CD4-positive, alpha-beta T cell (primary cell): Measurements from ENCODE around the gene TNRC18. TPM values are rescaled to one million over a fixed set of nuclear protein-coding genes. Genes with fewer than 3 reads are reported as not detected.

ENCODE experiments used
- ATAC-seq: fragments of 200-7000 bp; cut with Tn5 transposase; one replicate; pipeline ENCODE4 v1.10.0; 2022; ENCODE audit warnings: mild to moderate bottlenecking; ENCODE audit not compliant: poor library complexity
- CTCF ChIA-PET: fragments of 350-600 bp; sonication (Branson Sonifier 250); formaldehyde crosslinking; loops from one replicate; lab custom pipeline; 2021; ENCODE audit warnings: antibody characterized with exemption, inconsistent platforms; lab: Charles Lee
- POLR2A ChIA-PET: fragments of 350-600 bp; sonication (Branson Sonifier 250); formaldehyde crosslinking; loops from one replicate; lab custom pipeline; 2021; ENCODE audit warnings: antibody characterized with exemption, inconsistent platforms; lab: Charles Lee
- DNase-seq, 14 experiments: peaks; one replicate each; pipeline ENCODE4 v3.0.0-alpha.2; 2013 to 2020; ENCODE audit warnings: mixed read lengths in 2 of 14
- H3K27ac ChIP-seq, 2 donors: one replicate each; pipeline versions ENCODE4 v1.5.1 to v1.7.0; 2013; ENCODE audit warnings: low read length in 2 of 2, low read depth in 1 of 2, mild to moderate bottlenecking in 1 of 2
- H3K27me3 ChIP-seq, 2 experiments: 1 replicate in 1 of 2; 2 replicates in 1 of 2; pipeline versions ENCODE4 v1.6.1 to v1.7.0; 2013; ENCODE audit warnings: low read length in 2 of 2, control low read depth in 1 of 2, mild to moderate bottlenecking in 1 of 2, moderate library complexity in 1 of 2; ENCODE audit not compliant: insufficient read depth in 2 of 2, control insufficient read depth in 1 of 2
- H3K36me3 ChIP-seq: one replicate; pipeline ENCODE4 v1.6.1; 2013; ENCODE audit warnings: low read length, control low read depth; ENCODE audit not compliant: insufficient read depth
- H3K4me1 ChIP-seq: one replicate; pipeline ENCODE4 v1.6.1; 2013; ENCODE audit warnings: low read length, control low read depth; ENCODE audit not compliant: insufficient read depth
- H3K4me3 ChIP-seq: one replicate; pipeline ENCODE4 v1.5.1; 2013; ENCODE audit warnings: mild to moderate bottlenecking, low read length, moderate library complexity
- H3K9me3 ChIP-seq, 2 experiments: 1 replicate in 1 of 2; 2 replicates in 1 of 2; pipeline versions ENCODE4 v1.6.1 to v1.7.0; 2013; ENCODE audit warnings: low read length in 2 of 2, mild to moderate bottlenecking in 2 of 2, control low read depth in 1 of 2, moderate library complexity in 1 of 2; ENCODE audit not compliant: control insufficient read depth in 1 of 2, insufficient read depth in 1 of 2
- H3K27ac Mint-ChIP-seq: one replicate; pipeline ENCODE4 v1.8.0; 2020; ENCODE audit warnings: mixed read lengths
- H3K27me3 Mint-ChIP-seq: one replicate; pipeline ENCODE4 v1.8.0; 2021; ENCODE audit warnings: mixed read lengths
- H3K36me3 Mint-ChIP-seq: one replicate; pipeline ENCODE4 v1.8.0; 2021; ENCODE audit warnings: low read depth, mixed read lengths
- H3K4me1 Mint-ChIP-seq: one replicate; pipeline ENCODE4 v1.8.0; 2021; ENCODE audit warnings: low read depth, mixed read lengths
- H3K4me3 Mint-ChIP-seq: one replicate; pipeline ENCODE4 v1.8.0; 2020; ENCODE audit warnings: mild to moderate bottlenecking, mixed read lengths
- H3K9me3 Mint-ChIP-seq: one replicate; pipeline ENCODE4 v1.8.0; 2020; ENCODE audit warnings: mixed read lengths
- intact Hi-C, 2 experiments: fragments of 100-400 bp; cut with DNase I in 1 of 2; cut with micrococcal nuclease in 1 of 2; formaldehyde crosslinking; loops; one replicate each; pipeline versions ENCODE4 v1.15.1 to v1.9.0; 2023 to 2025; cut with DNase I, micrococcal nuclease
- total RNA-seq, 174 experiments: library from RNA in 2 of 174; stranded (reverse) in 2 of 174; gene quantifications; one replicate each; pipeline ENCODE4 v1.2.3 and lab custom pipeline; 2021 to 2026
- TF ChIP-seq, protein P1 (sequence below): fragments of 200-600 bp; IDR thresholded peaks from one replicate; pipeline ENCODE4 v1.8.0; 2022; ENCODE audit warnings: antibody characterized with exemption, mild to moderate bottlenecking

The TNRC18 gene
- total RNA-seq, 2 experiments from 2014 or later: 69.9 TPM

GRCh38 chr7:5351507-5352265 lies 71.9 kb downstream of the TNRC18 start:
- Histone ChIP-seq H3K27me3 (no peaks in the 10 kb centered on the region), H3K9me3 (no peaks in the 10 kb centered on the region), H3K4me1 (peaks cover 6% of the 10 kb centered on the region), H3K27ac (no peak overlapping the region), H3K36me3 (peaks cover 62% of the 10 kb centered on the region), H3K4me3 (no peak overlapping the region)
- ChIA-PET CTCF (interaction anchor here (0.5 kb wide), 1 partner anchor 13 kb away, joined by 4 read pairs; no protein-coding TSS in a partner anchor), POLR2A (interaction anchor here (0.5 to 0.6 kb wide), 2 partner anchors 373 to 918 kb away, joined by 3 read pairs; no protein-coding TSS in a partner anchor)
- intact Hi-C loops: no loop called here
- TF ChIP-seq, protein P1, sequence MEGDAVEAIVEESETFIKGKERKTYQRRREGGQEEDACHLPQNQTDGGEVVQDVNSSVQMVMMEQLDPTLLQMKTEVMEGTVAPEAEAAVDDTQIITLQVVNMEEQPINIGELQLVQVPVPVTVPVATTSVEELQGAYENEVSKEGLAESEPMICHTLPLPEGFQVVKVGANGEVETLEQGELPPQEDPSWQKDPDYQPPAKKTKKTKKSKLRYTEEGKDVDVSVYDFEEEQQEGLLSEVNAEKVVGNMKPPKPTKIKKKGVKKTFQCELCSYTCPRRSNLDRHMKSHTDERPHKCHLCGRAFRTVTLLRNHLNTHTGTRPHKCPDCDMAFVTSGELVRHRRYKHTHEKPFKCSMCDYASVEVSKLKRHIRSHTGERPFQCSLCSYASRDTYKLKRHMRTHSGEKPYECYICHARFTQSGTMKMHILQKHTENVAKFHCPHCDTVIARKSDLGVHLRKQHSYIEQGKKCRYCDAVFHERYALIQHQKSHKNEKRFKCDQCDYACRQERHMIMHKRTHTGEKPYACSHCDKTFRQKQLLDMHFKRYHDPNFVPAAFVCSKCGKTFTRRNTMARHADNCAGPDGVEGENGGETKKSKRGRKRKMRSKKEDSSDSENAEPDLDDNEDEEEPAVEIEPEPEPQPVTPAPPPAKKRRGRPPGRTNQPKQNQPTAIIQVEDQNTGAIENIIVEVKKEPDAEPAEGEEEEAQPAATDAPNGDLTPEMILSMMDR: no peak
- H3K9me3 Mint-ChIP-seq: no peaks in the 10 kb centered on the region
- no peak overlapping the region for H3K4me3 Mint-ChIP-seq
- peaks cover 13% of the 10 kb centered on the region for H3K4me1 Mint-ChIP-seq
- H3K27ac Mint-ChIP-seq: no peak overlapping the region
- DNase-seq (no peak), ATAC-seq (no peak)
- H3K36me3 Mint-ChIP-seq: peaks cover 71% of the 10 kb centered on the region
- H3K27me3 Mint-ChIP-seq: no peaks in the 10 kb centered on the region

DNA sequence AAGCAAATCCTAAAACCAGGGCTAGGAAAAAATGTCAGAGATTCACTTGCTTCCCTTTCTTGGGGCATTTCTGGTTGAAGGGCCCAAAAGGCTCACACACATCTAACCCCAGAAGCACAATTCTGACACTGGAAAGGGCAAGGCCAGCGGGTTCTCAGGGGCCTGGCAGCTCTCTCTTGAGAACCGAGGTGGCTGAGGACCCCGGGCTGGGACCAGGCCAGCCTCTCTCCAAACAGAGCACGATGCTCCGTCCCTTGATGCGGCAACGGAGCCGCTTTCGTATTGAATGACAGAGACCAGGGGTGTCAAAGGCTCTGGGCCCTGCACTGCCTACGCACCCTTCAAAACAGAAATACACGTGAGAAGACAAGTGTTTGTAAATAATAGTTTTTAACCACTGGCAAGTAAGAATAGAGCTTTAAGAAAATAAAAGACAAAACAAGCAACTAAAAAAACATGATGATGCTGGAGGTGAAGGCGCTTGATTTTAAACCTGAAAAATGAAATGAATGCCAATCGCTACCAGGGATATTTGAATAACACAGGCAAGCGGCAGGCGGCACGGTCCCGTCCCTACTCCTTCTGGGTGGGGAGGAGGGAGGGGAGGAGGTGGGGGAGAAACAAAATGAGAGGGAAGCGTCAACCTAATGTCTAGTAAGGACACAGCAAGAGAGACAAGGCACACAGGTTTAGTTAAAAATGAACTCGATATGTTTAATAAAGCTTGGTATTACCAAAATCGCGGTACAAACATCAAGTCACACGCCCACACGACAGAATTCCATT lies 72.8 kb downstream of the TNRC18 start:
- Mint-ChIP-seq H3K27ac (no peak overlapping the region), H3K4me3 (no peak overlapping the region), H3K4me1 (peaks cover 13% of the 10 kb centered on the region), H3K9me3 (no peaks in the 10 kb centered on the region), H3K36me3 (peaks cover 68% of the 10 kb centered on the region), H3K27me3 (no peaks in the 10 kb centered on the region)
- Histone ChIP-seq H3K9me3 (peaks cover 0 to 5% of the 10 kb centered on the region in 2 experiments), H3K4me3 (no peak overlapping the region), H3K36me3 (peaks cover 56% of the 10 kb centered on the region), H3K27me3 (no peaks in the 10 kb centered on the region), H3K4me1 (peaks cover 6% of the 10 kb centered on the region), H3K27ac (no peak overlapping the region)
- ATAC-seq (no peak), DNase-seq (no peak)
- POLR2A ChIA-PET: no interaction called here
- TF ChIP-seq, protein P1: no peak
- CTCF ChIA-PET: interaction anchor here (0.5 kb wide), 1 partner anchor 14 kb away, joined by 4 read pairs; no protein-coding TSS in a partner anchor
- intact Hi-C loops: no loop called here

DNA sequence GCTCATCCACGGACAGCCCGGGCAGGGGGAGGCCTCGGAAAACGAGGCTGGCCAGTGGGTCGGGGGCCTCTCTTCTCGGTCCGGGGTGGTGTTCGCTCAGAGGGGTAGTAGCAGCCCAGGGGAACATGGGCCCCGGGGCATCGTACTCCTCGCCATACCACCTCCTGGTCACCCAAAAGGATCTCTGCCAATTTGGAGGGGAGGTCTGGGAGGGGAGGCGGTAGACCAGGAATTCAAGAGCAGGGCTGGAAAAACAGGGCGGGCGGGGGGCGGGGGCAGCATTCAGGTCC lies 73.5 kb downstream of the TNRC18 start:
- Histone ChIP-seq H3K9me3 (peaks cover under 1 to 11% of the 10 kb centered on the region in 2 experiments), H3K27me3 (no peaks in the 10 kb centered on the region), H3K4me1 (peaks cover 6% of the 10 kb centered on the region), H3K27ac (no peak overlapping the region), H3K4me3 (no peak overlapping the region), H3K36me3 (peaks cover 56% of the 10 kb centered on the region)
- Mint-ChIP-seq H3K9me3 (no peaks in the 10 kb centered on the region), H3K27me3 (no peaks in the 10 kb centered on the region), H3K36me3 (peaks cover 66% of the 10 kb centered on the region), H3K4me1 (peaks cover 10% of the 10 kb centered on the region), H3K4me3 (no peak overlapping the region), H3K27ac (no peak overlapping the region)
- CTCF ChIA-PET: no interaction called here
- intact Hi-C loops: no loop called here
- no peak for ATAC-seq
- TF ChIP-seq, protein P1: no peak
- DNase-seq: no peak
- POLR2A ChIA-PET: no interaction called here
